Measurements from ENCODE around the gene PEX5L. TPM values are rescaled to one million over a fixed set of nuclear protein-coding genes. Genes with fewer than 3 reads are reported as not detected.

The PEX5L gene
- total RNA-seq, 1 donor from 2014 or later = not detected

GRCh38 chr3:179957264-179957845, 79.4 kb downstream of the PEX5L start:
- intact Hi-C loops (cut with micrococcal nuclease) = loop anchor here (2.0 to 10.0 kb wide), 4 partner anchors 15 to 645 kb away; partner anchors contain the start of genes TTC14 and USP13

- intact Hi-C loops (cut with micrococcal nuclease) = loop anchor here (1.0 to 10.0 kb wide), 6 partner anchors 12 to 956 kb away; partner anchors contain the start of genes FXR1, TTC14 and USP13
Measured at GRCh38 chr3:179956416-179956830, 80.3 kb downstream of the PEX5L start.

- intact Hi-C loops (cut with micrococcal nuclease) = loop anchor here (1.0 to 10.0 kb wide), 6 partner anchors 12 to 956 kb away; partner anchors contain the start of genes FXR1, TTC14 and USP13
Measured at GRCh38 chr3:179955809-179956208, 80.9 kb downstream of the PEX5L start.

- intact Hi-C loops (cut with micrococcal nuclease) = loop anchor here (5.0 to 10.0 kb wide), 2 partner anchors 300 to 647 kb away; partner anchors contain the start of genes TTC14 and USP13
Measured at GRCh38 chr3:179955286-179955685, 81.5 kb downstream of the PEX5L start.

GRCh38 chr3:179953993-179954870, 82.5 kb downstream of the PEX5L start:
- intact Hi-C loops (cut with micrococcal nuclease) = loop anchor here (10.0 kb wide), 1 partner anchor 299 kb away; the partner anchor contains the start of gene USP13

- intact Hi-C loops (cut with micrococcal nuclease) = loop anchor here (10.0 kb wide), 1 partner anchor 296 kb away; the partner anchor contains the start of gene USP13
Measured at GRCh38 chr3:179950840-179951239, 85.9 kb downstream of the PEX5L start.

GRCh38 chr3:179949869-179950268, 86.9 kb downstream of the PEX5L start:
- intact Hi-C loops (cut with micrococcal nuclease) = loop anchor here (10.0 kb wide), 1 partner anchor 295 kb away; the partner anchor contains the start of gene USP13

- intact Hi-C loops (cut with micrococcal nuclease) = no loop called here
Measured at GRCh38 chr3:179949412-179949811, 87.3 kb downstream of the PEX5L start.

GRCh38 chr3:179948740-179949139, 88.0 kb downstream of the PEX5L start:
- intact Hi-C loops (cut with micrococcal nuclease) = no loop called here

GRCh38 chr3:179945569-179945968, 91.2 kb downstream of the PEX5L start:
- intact Hi-C loops (cut with micrococcal nuclease) = no loop called here

GRCh38 chr3:179943117-179943880, 93.4 kb downstream of the PEX5L start:
- intact Hi-C loops (cut with micrococcal nuclease) = no loop called here

GRCh38 chr3:179942553-179943075, 94.1 kb downstream of the PEX5L start:
- intact Hi-C loops (cut with micrococcal nuclease) = no loop called here

GRCh38 chr3:179935710-179936109, 101.0 kb downstream of the PEX5L start:
- intact Hi-C loops (cut with micrococcal nuclease) = no loop called here

GRCh38 chr3:179933914-179934313, 102.8 kb downstream of the PEX5L start:
- intact Hi-C loops (cut with micrococcal nuclease) = no loop called here

- intact Hi-C loops (cut with micrococcal nuclease) = no loop called here
Measured at GRCh38 chr3:179933080-179933479, 103.7 kb downstream of the PEX5L start.

GRCh38 chr3:179932674-179933073, 104.1 kb downstream of the PEX5L start:
- intact Hi-C loops (cut with micrococcal nuclease) = no loop called here

GRCh38 chr3:179929091-179929529, 107.6 kb downstream of the PEX5L start:
- intact Hi-C loops (cut with micrococcal nuclease) = loop anchor here (2.0 to 10.0 kb wide), 5 partner anchors 88 to 673 kb away; partner anchors contain the start of genes PEX5L and TTC14

GRCh38 chr3:179927191-179927590, 109.5 kb downstream of the PEX5L start:
- intact Hi-C loops (cut with micrococcal nuclease) = loop anchor here (5.0 to 10.0 kb wide), 4 partner anchors 90 to 675 kb away; partner anchors contain the start of genes PEX5L and TTC14

- intact Hi-C loops (cut with micrococcal nuclease) = loop anchor here (10.0 kb wide), 1 partner anchor 343 kb away; no protein-coding TSS in a partner anchor
Measured at GRCh38 chr3:179921951-179922350, 114.8 kb downstream of the PEX5L start.

- intact Hi-C loops (cut with micrococcal nuclease) = loop anchor here (10.0 kb wide), 1 partner anchor 343 kb away; no protein-coding TSS in a partner anchor
Measured at GRCh38 chr3:179921500-179921899, 115.2 kb downstream of the PEX5L start.
